CD4-positive, alpha-beta T cell treated with Interleukin-15 for 1 hour (primary cell): ENCODE data around the gene SIRPB2.

ENCODE experiments used
- DNase-seq: peaks from one replicate; pipeline ENCODE4 v3.0.0-alpha.2; 2020

SIRPB2 gene

GRCh38 chr20:1438361-1438760, 52.9 kb downstream of the SIRPB2 start:
- DNase-seq: no peak

- DNase-seq: peak; percentile 80
Observed at GRCh38 chr20:1437235-1437904, 53.9 kb downstream of the SIRPB2 start.

DNA sequence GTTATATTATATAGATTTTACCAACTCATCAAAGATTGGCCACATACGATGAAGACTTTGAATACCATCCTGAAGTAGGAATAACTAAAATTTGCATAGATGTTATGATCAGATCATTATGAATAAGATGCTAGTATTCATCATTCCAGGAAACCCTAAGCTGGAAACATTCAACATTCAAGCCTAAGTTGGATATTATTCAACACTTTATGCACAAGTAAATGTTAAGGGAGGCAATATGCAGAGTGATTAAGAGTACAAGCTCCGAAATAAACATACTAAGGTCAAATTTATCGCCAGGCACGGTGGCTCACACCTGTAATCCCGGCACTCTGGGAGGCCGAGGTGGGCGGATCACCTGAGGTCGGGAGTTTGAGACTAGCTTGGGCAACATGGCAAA, 55.0 kb downstream of the SIRPB2 start:
- DNase-seq: no peak

- no peak for DNase-seq
Observed at GRCh38 chr20:1435337-1435699, 55.9 kb downstream of the SIRPB2 start.

GRCh38 chr20:1434571-1435336, 56.5 kb downstream of the SIRPB2 start:
- DNase-seq: peak; percentile 77

DNA sequence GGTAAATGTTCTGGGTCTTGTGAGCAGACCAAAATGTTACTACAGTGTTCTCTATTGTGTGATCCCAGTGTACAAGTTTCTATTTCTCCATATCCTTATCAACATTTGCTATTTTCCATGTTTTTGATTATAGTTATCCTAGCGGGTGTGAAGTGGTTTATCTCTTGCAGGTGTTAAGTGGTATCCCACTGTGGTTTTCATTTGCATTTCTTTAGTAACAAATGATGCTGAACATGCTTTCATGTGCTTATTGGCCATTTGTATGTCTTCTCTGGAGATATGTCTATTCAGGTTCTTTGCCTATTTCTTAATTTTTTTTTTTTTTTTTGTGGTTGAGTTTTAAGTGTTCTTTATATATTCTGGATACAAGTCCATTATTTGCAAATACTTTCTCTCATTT, 60.1 kb downstream of the SIRPB2 start:
- DNase-seq: no peak

DNA sequence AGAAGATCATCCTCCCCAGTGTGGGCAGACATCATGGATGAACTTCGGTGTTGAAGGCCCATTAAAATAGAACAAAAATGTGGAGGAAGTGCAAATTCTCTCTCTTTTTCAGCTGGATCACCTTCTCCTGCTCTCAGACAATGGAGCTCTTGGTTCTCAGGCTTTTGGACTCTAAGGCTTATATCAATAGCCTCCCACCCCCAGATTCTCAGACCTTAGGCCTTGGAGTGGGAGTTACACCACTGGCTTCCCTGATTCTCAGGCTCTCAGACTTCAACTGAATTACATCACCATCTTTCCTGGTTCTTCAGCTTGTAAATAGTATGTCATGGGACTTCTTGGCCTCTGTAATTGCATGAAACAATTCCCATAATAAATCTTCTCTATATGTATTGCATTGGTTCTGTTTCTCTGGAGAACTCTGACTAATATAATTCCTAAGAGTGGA, 61.2 kb downstream of the SIRPB2 start:
- no peak for DNase-seq

GRCh38 chr20:1429143-1429728, 62.0 kb downstream of the SIRPB2 start:
- no peak for DNase-seq

GRCh38 chr20:1427457-1428054, 63.7 kb downstream of the SIRPB2 start:
- DNase-seq: no peak

- DNase-seq: no peak
Observed at GRCh38 chr20:1426231-1426849, 64.9 kb downstream of the SIRPB2 start.
